ENCODE measurements around the gene RHOA. TPM values are rescaled to one million over a fixed set of nuclear protein-coding genes. Genes with fewer than 3 reads are reported as not detected.
A peak's percentile ranks its signal among the peaks of the same experiment; 100 is the strongest.

RHOA gene
- total RNA-seq, 1 donor from 2014 or later: 538 TPM

- TF ChIP-seq, protein P1, sequence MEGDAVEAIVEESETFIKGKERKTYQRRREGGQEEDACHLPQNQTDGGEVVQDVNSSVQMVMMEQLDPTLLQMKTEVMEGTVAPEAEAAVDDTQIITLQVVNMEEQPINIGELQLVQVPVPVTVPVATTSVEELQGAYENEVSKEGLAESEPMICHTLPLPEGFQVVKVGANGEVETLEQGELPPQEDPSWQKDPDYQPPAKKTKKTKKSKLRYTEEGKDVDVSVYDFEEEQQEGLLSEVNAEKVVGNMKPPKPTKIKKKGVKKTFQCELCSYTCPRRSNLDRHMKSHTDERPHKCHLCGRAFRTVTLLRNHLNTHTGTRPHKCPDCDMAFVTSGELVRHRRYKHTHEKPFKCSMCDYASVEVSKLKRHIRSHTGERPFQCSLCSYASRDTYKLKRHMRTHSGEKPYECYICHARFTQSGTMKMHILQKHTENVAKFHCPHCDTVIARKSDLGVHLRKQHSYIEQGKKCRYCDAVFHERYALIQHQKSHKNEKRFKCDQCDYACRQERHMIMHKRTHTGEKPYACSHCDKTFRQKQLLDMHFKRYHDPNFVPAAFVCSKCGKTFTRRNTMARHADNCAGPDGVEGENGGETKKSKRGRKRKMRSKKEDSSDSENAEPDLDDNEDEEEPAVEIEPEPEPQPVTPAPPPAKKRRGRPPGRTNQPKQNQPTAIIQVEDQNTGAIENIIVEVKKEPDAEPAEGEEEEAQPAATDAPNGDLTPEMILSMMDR (IDR thresholded peaks at IDR 0.05; ENCODE audit: insufficient read depth, low read depth, low read length): no peak
- no peak for TF ChIP-seq EZH2 (IDR thresholded peaks at IDR 0.05; ENCODE audit: insufficient read depth, low read length)
- Histone ChIP-seq H3K4me3 (ENCODE audit: insufficient read depth, low read depth, low read length) (no peak overlapping the region), H3K9me3 (ENCODE audit: insufficient read depth, low read depth, low read length) (no peaks in the 10 kb centered on the region), H4K20me1 (ENCODE audit: insufficient read depth, low read length) (no peaks in the 10 kb centered on the region), H3K27me3 (ENCODE audit: insufficient read depth, low read length) (no peaks in the 10 kb centered on the region), H3K4me1 (ENCODE audit: insufficient read depth, low read length) (peaks cover 6% of the 10 kb centered on the region), H2AFZ (ENCODE audit: low read depth, low read length) (no peak overlapping the region), H3K27ac (ENCODE audit: low read depth, low read length) (no peak overlapping the region), H3K4me2 (ENCODE audit: low read length) (no peak overlapping the region), H3K9ac (ENCODE audit: low read length) (no peak overlapping the region), H3K79me2 (ENCODE audit: insufficient read depth, low read length) (no peaks in the 10 kb centered on the region), H3K36me3 (ENCODE audit: insufficient read depth, low read length) (no peaks in the 10 kb centered on the region)
- no peak overlapping the region for H3K4me3 Mint-ChIP-seq (ENCODE audit: unreplicated experiment)
- no peaks in the 10 kb centered on the region for H3K36me3 Mint-ChIP-seq (ENCODE audit: low read depth, unreplicated experiment)
- H3K27me3 Mint-ChIP-seq (ENCODE audit: low read depth, unreplicated experiment): no peaks in the 10 kb centered on the region
- no peak for DNase-seq (ENCODE audit: low read depth)
- no peaks in the 10 kb centered on the region for H3K9me3 Mint-ChIP-seq (ENCODE audit: unreplicated experiment)
- H3K4me1 Mint-ChIP-seq (ENCODE audit: low read depth, unreplicated experiment): no peaks in the 10 kb centered on the region
- FAIRE-seq: no peak
- no peak overlapping the region for H3K27ac Mint-ChIP-seq (ENCODE audit: unreplicated experiment)
These were observed 33.6 kb upstream of the RHOA start for GRCh38 chr3:49445391-49445790.

- Histone ChIP-seq H2AFZ (ENCODE audit: low read depth, low read length) (no peak overlapping the region), H3K9me3 (ENCODE audit: insufficient read depth, low read depth, low read length) (no peaks in the 10 kb centered on the region), H3K27me3 (ENCODE audit: insufficient read depth, low read length) (no peaks in the 10 kb centered on the region), H3K4me1 (ENCODE audit: insufficient read depth, low read length) (no peaks in the 10 kb centered on the region), H3K4me3 (ENCODE audit: insufficient read depth, low read depth, low read length) (no peak overlapping the region), H3K27ac (ENCODE audit: low read depth, low read length) (no peak overlapping the region), H3K79me2 (ENCODE audit: insufficient read depth, low read length) (no peaks in the 10 kb centered on the region), H3K36me3 (ENCODE audit: insufficient read depth, low read length) (no peaks in the 10 kb centered on the region), H4K20me1 (ENCODE audit: insufficient read depth, low read length) (no peaks in the 10 kb centered on the region), H3K9ac (ENCODE audit: low read length) (no peak overlapping the region), H3K4me2 (ENCODE audit: low read length) (no peak overlapping the region)
- no peaks in the 10 kb centered on the region for H3K27me3 Mint-ChIP-seq (ENCODE audit: low read depth, unreplicated experiment)
- DNase-seq (ENCODE audit: low read depth) (no peak), FAIRE-seq (no peak)
- no peak overlapping the region for H3K27ac Mint-ChIP-seq (ENCODE audit: unreplicated experiment)
- no peaks in the 10 kb centered on the region for H3K9me3 Mint-ChIP-seq (ENCODE audit: unreplicated experiment)
- no peak for TF ChIP-seq EZH2 (IDR thresholded peaks at IDR 0.05; ENCODE audit: insufficient read depth, low read length)
- TF ChIP-seq, protein P1 (IDR thresholded peaks at IDR 0.05; ENCODE audit: insufficient read depth, low read depth, low read length): no peak
- H3K4me3 Mint-ChIP-seq (ENCODE audit: unreplicated experiment): no peak overlapping the region
- H3K36me3 Mint-ChIP-seq (ENCODE audit: low read depth, unreplicated experiment): no peaks in the 10 kb centered on the region
- no peaks in the 10 kb centered on the region for H3K4me1 Mint-ChIP-seq (ENCODE audit: low read depth, unreplicated experiment)
These were observed 23.0 kb upstream of the RHOA start for GRCh38 chr3:49434731-49435130.

- Histone ChIP-seq H2AFZ (ENCODE audit: low read depth, low read length) (peak overlapping the region; percentile 90), H4K20me1 (ENCODE audit: insufficient read depth, low read length) (no peaks in the 10 kb centered on the region), H3K79me2 (ENCODE audit: insufficient read depth, low read length) (no peaks in the 10 kb centered on the region), H3K36me3 (ENCODE audit: insufficient read depth, low read length) (no peaks in the 10 kb centered on the region), H3K9me3 (ENCODE audit: insufficient read depth, low read depth, low read length) (no peaks in the 10 kb centered on the region), H3K27me3 (ENCODE audit: insufficient read depth, low read length) (no peaks in the 10 kb centered on the region), H3K4me2 (ENCODE audit: low read length) (peak overlapping the region; percentile 81), H3K4me3 (ENCODE audit: insufficient read depth, low read depth, low read length) (peak overlapping the region; percentile 74), H3K9ac (ENCODE audit: low read length) (peak overlapping the region; percentile 82), H3K27ac (ENCODE audit: low read depth, low read length) (peak overlapping the region; percentile 78), H3K4me1 (ENCODE audit: insufficient read depth, low read length) (peaks cover 3% of the 10 kb centered on the region)
- H3K4me3 Mint-ChIP-seq (ENCODE audit: unreplicated experiment): peak overlapping the region; percentile 91
- H3K27me3 Mint-ChIP-seq (ENCODE audit: low read depth, unreplicated experiment): no peaks in the 10 kb centered on the region
- FAIRE-seq (no peak), DNase-seq (ENCODE audit: low read depth) (no peak)
- TF ChIP-seq, protein P1 (IDR thresholded peaks at IDR 0.05; ENCODE audit: insufficient read depth, low read depth, low read length): no peak
- TF ChIP-seq EZH2 (IDR thresholded peaks at IDR 0.05; ENCODE audit: insufficient read depth, low read length): no peak
- H3K27ac Mint-ChIP-seq (ENCODE audit: unreplicated experiment): peak overlapping the region; percentile 81
- peaks cover 2% of the 10 kb centered on the region for H3K4me1 Mint-ChIP-seq (ENCODE audit: low read depth, unreplicated experiment)
- H3K36me3 Mint-ChIP-seq (ENCODE audit: low read depth, unreplicated experiment): peaks cover 11% of the 10 kb centered on the region
- H3K9me3 Mint-ChIP-seq (ENCODE audit: unreplicated experiment): no peaks in the 10 kb centered on the region
These were observed 16.9 kb upstream of the RHOA start for GRCh38 chr3:49428752-49429080.

Measured in astrocyte (in vitro differentiated cells and primary cell).